ENCODE data around the gene LARGE1. TPM values are rescaled to one million over a fixed set of nuclear protein-coding genes. Genes with fewer than 3 reads are reported as not detected.

Gene LARGE1
- total RNA-seq, 2 donors from 2014 or later, result 29.5 to 42.1 TPM

GRCh38 chr22:33657670-33658069 is 262.6 kb downstream of the LARGE1 start:
- Histone ChIP-seq H3K4me1 (ENCODE audit: control insufficient read depth in 1 of 2, low read depth in 2 of 2) (peaks cover 0 to 14% of the 10 kb centered on the region in 2 donors), H3K4me3 (no peak overlapping the region), H3K27me3 (replicated peaks; ENCODE audit: insufficient read depth) (no peaks in the 10 kb centered on the region), H3K27ac (no peak overlapping the region), H3K36me3 (no peaks in the 10 kb centered on the region), H3K9me3 (no peaks in the 10 kb centered on the region)
- DNase-seq (ENCODE audit: low spot score) (no peak), ATAC-seq (ENCODE audit: insufficient number of reproducible peaks, low FRiP score, low read depth) (no peak)
- no peak for TF ChIP-seq CTCF (IDR thresholded peaks at IDR 0.05)

GRCh38 chr22:33656808-33657628 is 263.3 kb downstream of the LARGE1 start:
- Histone ChIP-seq H3K27me3 (replicated peaks; ENCODE audit: insufficient read depth) (no peaks in the 10 kb centered on the region), H3K36me3 (no peaks in the 10 kb centered on the region), H3K27ac (no peak overlapping the region), H3K4me1 (ENCODE audit: control insufficient read depth in 1 of 2, low read depth in 2 of 2) (peaks cover 0 to 14% of the 10 kb centered on the region in 2 donors), H3K4me3 (no peak overlapping the region), H3K9me3 (no peaks in the 10 kb centered on the region)
- no peak for ATAC-seq (ENCODE audit: insufficient number of reproducible peaks, low FRiP score, low read depth)
- DNase-seq (ENCODE audit: low spot score), result no peak
- TF ChIP-seq CTCF (IDR thresholded peaks at IDR 0.05), result no peak

GRCh38 chr22:33654173-33654895 is 265.9 kb downstream of the LARGE1 start:
- H3K27ac ChIP-seq, result no peak overlapping the region
- DNase-seq (ENCODE audit: low spot score), result no peak
- TF ChIP-seq CTCF (IDR thresholded peaks at IDR 0.05), result no peak
- H3K4me3 ChIP-seq, result no peak overlapping the region
- peaks cover 0 to 5% of the 10 kb centered on the region in 2 donors for H3K4me1 ChIP-seq (ENCODE audit: control insufficient read depth in 1 of 2, low read depth in 2 of 2)
- H3K9me3 ChIP-seq, result no peaks in the 10 kb centered on the region
- peaks cover 5% of the 10 kb centered on the region for H3K36me3 ChIP-seq
- no peak for ATAC-seq (ENCODE audit: insufficient number of reproducible peaks, low FRiP score, low read depth)
- H3K27me3 ChIP-seq (replicated peaks; ENCODE audit: insufficient read depth), result no peaks in the 10 kb centered on the region

GRCh38 chr22:33653532-33654063 is 266.7 kb downstream of the LARGE1 start:
- Histone ChIP-seq H3K4me3 (no peak overlapping the region), H3K27ac (no peak overlapping the region), H3K36me3 (peaks cover 10% of the 10 kb centered on the region), H3K4me1 (ENCODE audit: control insufficient read depth in 1 of 2, low read depth in 2 of 2) (peaks cover 0 to 5% of the 10 kb centered on the region in 2 donors), H3K27me3 (replicated peaks; ENCODE audit: insufficient read depth) (no peaks in the 10 kb centered on the region), H3K9me3 (no peaks in the 10 kb centered on the region)
- DNase-seq (ENCODE audit: low spot score) (no peak), ATAC-seq (ENCODE audit: insufficient number of reproducible peaks, low FRiP score, low read depth) (no peak)
- TF ChIP-seq CTCF (IDR thresholded peaks at IDR 0.05), result no peak

GRCh38 chr22:33652615-33653014 is 267.7 kb downstream of the LARGE1 start:
- no peak for TF ChIP-seq CTCF (IDR thresholded peaks at IDR 0.05)
- no peaks in the 10 kb centered on the region for H3K9me3 ChIP-seq
- no peak for ATAC-seq (ENCODE audit: insufficient number of reproducible peaks, low FRiP score, low read depth)
- peaks cover 13% of the 10 kb centered on the region for H3K36me3 ChIP-seq
- no peaks in the 10 kb centered on the region for H3K27me3 ChIP-seq (replicated peaks; ENCODE audit: insufficient read depth)
- H3K4me1 ChIP-seq (ENCODE audit: control insufficient read depth in 1 of 2, low read depth in 2 of 2), result peaks cover 0 to 4% of the 10 kb centered on the region in 2 donors
- no peak for DNase-seq (ENCODE audit: low spot score)
- H3K4me3 ChIP-seq, result no peak overlapping the region
- no peak overlapping the region for H3K27ac ChIP-seq
